HEK293 (cell line): ENCODE measurements around the gene RPS6KA2.

Experiments
- BCL11B ChIP-seq: fragments of 450-650 bp; formaldehyde crosslinking; IDR thresholded peaks from 2 replicates; pipeline ENCODE4 v1.5.1; 2016; ENCODE audit warnings: low read depth, missing biosample characterization, missing genetic modification characterization
- GLI4 ChIP-seq: fragments of 450-650 bp; formaldehyde crosslinking; IDR thresholded peaks from 2 replicates; pipeline ENCODE4 v1.5.1; 2016; ENCODE audit warnings: missing biosample characterization, missing genetic modification characterization
- ZBTB48 ChIP-seq: fragments of 450-650 bp; formaldehyde crosslinking; IDR thresholded peaks from 2 replicates; pipeline ENCODE4 v1.5.1; 2016; ENCODE audit warnings: missing biosample characterization, missing genetic modification characterization
- ZBTB7A ChIP-seq: fragments of 450-650 bp; formaldehyde crosslinking; IDR thresholded peaks from 2 replicates; pipeline ENCODE4 v1.5.1; 2016; ENCODE audit warnings: low read depth, missing biosample characterization, missing genetic modification characterization
- ZFP37 ChIP-seq: fragments of 450-650 bp; formaldehyde crosslinking; IDR thresholded peaks from 2 replicates; pipeline ENCODE4 v1.5.1; 2016; ENCODE audit warnings: missing biosample characterization, missing genetic modification characterization
- ZNF571 ChIP-seq: fragments of 450-650 bp; formaldehyde crosslinking; IDR thresholded peaks from 2 replicates; pipeline ENCODE4 v1.5.0; 2017; ENCODE audit warnings: missing biosample characterization, missing genetic modification characterization
- TF ChIP-seq, protein P1 (sequence below): fragments of 450-650 bp; formaldehyde crosslinking; IDR thresholded peaks from 2 replicates; pipeline ENCODE4 v1.5.1; 2017; ENCODE audit warnings: missing biosample characterization, mild to moderate bottlenecking, missing genetic modification characterization, moderate library complexity
- TF ChIP-seq, protein P2 (sequence below): fragments of 450-650 bp; formaldehyde crosslinking; IDR thresholded peaks from 2 replicates; pipeline ENCODE4 v1.5.1; 2016; ENCODE audit warnings: missing biosample characterization, missing genetic modification characterization
- TF ChIP-seq, protein P3 (sequence below): fragments of 450-650 bp; formaldehyde crosslinking; IDR thresholded peaks from 2 replicates; pipeline ENCODE4 v1.5.1; 2016; ENCODE audit warnings: missing biosample characterization, missing genetic modification characterization

DNA sequence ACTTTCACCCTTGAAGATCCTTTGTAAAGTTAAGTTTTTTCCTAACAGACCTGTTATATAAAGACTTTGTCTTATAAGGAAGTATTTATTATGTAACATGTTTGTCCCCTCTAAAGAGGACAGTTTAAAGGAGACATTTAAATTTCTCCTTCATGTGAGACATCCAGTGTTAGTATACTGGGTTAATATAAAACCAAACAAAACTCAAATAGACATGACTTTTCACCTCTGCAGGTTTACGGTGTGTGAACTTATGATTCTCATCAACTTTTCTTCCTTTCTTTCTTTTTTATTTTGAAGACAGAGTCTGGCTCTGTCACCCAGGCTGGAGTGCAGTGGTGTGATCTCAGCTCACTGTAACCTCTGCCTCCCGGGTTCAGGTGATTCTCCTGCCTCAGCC, 226.9 kb downstream of the RPS6KA2 start:
- TF ChIP-seq, protein P1, sequence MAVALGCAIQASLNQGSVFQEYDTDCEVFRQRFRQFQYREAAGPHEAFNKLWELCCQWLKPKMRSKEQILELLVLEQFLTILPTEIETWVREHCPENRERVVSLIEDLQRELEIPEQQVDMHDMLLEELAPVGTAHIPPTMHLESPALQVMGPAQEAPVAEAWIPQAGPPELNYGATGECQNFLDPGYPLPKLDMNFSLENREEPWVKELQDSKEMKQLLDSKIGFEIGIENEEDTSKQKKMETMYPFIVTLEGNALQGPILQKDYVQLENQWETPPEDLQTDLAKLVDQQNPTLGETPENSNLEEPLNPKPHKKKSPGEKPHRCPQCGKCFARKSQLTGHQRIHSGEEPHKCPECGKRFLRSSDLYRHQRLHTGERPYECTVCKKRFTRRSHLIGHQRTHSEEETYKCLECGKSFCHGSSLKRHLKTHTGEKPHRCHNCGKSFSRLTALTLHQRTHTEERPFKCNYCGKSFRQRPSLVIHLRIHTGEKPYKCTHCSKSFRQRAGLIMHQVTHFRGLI (tag by site-specific recombination): no peak
- no peak for TF ChIP-seq GLI4 (tag by site-specific recombination)
- TF ChIP-seq BCL11B: no peak
- TF ChIP-seq, protein P2, sequence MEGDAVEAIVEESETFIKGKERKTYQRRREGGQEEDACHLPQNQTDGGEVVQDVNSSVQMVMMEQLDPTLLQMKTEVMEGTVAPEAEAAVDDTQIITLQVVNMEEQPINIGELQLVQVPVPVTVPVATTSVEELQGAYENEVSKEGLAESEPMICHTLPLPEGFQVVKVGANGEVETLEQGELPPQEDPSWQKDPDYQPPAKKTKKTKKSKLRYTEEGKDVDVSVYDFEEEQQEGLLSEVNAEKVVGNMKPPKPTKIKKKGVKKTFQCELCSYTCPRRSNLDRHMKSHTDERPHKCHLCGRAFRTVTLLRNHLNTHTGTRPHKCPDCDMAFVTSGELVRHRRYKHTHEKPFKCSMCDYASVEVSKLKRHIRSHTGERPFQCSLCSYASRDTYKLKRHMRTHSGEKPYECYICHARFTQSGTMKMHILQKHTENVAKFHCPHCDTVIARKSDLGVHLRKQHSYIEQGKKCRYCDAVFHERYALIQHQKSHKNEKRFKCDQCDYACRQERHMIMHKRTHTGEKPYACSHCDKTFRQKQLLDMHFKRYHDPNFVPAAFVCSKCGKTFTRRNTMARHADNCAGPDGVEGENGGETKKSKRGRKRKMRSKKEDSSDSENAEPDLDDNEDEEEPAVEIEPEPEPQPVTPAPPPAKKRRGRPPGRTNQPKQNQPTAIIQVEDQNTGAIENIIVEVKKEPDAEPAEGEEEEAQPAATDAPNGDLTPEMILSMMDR: no peak
- no peak for TF ChIP-seq ZNF571 (tag by site-specific recombination)
- no peak for TF ChIP-seq ZFP37 (tag by site-specific recombination)
- no peak for TF ChIP-seq ZBTB7A (tag by site-specific recombination)
- TF ChIP-seq, protein P3, sequence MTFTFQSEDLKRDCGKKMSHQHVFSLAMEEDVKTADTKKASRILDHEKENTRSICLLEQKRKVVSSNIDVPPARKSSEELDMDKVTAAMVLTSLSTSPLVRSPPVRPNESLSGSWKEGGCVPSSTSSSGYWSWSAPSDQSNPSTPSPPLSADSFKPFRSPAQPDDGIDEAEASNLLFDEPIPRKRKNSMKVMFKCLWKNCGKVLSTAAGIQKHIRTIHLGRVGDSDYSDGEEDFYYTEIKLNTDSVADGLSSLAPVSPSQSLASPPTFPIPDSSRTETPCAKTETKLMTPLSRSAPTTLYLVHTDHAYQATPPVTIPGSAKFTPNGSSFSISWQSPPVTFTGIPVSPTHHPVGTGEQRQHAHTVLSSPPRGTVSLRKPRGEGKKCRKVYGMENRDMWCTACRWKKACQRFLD (tag by site-specific recombination): no peak
- TF ChIP-seq ZBTB48 (tag by site-specific recombination): no peak
